GM19463 (cell line): ENCODE measurements around the gene NDUFV2.

ENCODE experiments used
- ATAC-seq: cut with Tn5 transposase; IDR thresholded peaks from one replicate; pipeline ENCODE4 v1.9.1; 2021; ENCODE audit warnings: mild to moderate bottlenecking, moderate library complexity; ENCODE audit not compliant: unreplicated experiment

The NDUFV2 gene

DNA sequence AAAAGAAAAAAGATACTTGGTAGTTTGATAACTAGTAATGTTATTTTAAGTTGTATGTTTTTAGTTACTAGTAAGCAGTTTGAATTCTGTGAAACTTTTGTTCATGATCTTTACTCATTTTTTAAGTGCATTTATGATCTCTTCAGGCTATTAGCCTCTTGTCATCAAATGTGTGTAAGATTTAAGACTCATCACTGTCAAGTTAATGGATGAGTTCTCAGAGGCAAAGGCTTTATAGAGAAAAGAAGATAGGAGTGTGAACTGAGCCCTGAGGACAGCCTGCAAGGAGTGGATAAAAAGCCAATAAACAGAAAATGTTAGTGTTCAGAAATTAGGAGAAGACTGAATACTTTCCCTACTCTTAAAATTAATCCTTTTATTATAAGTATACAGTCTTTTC lies 13.5 kb downstream of the NDUFV2 start:
- no peak for ATAC-seq

DNA sequence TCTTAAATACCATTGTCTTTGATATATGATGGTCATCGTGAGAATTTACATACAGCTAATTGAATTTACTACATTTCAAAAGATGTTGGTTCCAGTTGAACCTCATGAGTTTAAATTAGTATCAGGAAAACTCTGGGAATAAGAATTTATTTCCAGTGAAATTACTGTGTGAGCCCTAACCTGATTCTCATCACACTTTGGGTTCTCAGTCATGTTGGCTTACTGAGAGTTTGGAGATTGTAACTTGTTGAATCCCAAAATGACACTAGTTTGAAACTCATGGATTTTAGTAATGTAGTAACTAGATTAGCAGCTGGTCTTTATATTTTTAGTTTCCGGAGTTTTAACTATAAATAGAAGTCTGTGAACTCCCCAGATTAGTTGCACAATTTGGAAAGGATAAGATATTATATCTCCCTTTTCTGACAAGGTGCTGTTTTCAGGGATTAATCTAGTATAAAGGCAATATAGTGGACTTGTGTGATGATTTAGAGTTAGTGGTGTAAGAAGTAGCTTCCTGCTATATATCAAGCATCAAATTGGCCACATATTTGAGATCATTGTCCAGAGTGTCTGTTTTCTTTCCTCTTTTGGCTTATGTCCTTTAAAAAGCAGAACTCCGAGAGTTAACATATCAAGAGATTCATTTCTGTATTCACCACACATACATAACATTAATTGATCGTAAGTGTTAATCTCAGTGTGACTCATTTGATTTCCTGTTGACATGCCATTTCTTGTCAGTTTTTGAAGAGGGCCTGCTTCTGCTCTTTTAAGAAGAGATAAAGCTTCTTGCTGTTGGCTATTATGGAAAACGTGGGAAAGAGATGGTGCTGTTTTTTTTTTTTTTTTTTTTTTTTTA lies 15.7 kb downstream of the NDUFV2 start:
- ATAC-seq, result no peak

DNA sequence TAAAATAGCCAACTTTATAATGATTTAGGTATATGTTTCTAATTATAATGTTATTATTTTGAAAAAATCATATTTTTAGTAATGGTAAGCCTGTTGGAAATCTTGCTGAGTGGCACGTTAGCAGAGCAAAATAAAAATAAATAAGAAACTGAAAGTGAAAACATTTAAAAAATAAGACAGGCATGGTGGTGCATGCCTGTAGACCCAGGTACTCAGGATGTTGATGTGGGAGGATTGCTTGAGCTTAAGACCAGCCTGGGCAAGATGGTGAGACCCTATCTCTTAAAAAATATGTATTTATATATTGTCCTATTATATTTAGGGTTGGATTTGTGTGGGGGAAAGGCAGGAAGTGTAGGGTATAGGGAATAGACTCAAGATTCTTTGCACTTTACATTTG lies 18.3 kb downstream of the NDUFV2 start:
- no peak for ATAC-seq

DNA sequence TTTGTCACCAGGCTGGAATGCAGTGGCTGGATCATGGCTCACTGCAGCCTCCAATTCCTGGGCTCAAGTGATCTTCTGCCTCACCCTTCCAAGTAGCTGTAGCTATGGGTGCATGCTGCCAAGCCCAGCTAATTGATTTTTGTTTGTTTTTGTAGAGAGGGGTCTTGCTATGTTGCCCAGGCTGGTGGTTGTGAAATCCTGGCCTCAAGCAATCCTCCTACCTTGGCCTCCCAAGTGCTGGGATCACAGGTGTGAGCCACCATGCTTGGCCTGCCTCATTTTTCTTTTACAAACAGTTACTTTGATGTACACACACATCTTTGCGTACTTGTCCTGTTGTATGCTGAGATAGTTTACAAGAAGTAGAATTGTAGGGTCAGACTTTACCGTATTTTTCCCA lies 21.0 kb downstream of the NDUFV2 start:
- no peak for ATAC-seq

DNA sequence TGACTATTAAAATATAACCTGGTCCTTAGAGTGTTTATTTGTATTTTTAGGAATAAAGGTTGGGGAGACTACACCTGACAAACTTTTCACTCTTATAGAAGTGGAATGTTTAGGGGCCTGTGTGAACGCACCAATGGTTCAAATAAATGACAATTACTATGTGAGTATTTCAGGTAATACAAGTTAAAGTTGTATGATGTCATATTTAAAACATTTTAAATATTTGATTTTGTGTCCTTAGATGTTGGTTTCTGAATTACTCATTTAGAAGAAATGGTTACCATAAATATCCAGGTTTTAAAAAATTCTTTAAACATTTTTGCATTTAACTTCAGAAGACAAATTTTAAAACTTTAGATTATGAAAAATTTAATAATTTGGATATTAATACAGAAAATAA lies 22.3 kb downstream of the NDUFV2 start:
- ATAC-seq, result no peak

DNA sequence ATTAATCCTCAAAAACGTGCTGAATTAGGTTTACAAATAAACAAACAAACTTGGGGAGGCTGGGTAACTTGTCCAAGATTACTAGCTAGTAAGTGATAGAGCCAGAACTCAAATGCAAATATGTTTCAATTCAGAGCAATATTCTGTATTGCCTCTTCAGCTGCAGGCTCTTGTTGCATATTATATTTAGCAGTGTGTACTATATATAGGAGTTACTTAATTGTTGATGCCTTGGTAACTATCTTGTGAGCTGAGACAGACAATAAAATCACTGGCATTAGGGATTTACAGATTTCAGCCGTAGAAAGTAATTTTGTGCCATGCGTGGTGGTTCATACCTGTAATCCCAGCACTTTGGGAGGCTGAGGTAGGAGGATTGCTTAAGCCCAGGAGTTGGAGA lies 23.8 kb downstream of the NDUFV2 start:
- no peak for ATAC-seq

DNA sequence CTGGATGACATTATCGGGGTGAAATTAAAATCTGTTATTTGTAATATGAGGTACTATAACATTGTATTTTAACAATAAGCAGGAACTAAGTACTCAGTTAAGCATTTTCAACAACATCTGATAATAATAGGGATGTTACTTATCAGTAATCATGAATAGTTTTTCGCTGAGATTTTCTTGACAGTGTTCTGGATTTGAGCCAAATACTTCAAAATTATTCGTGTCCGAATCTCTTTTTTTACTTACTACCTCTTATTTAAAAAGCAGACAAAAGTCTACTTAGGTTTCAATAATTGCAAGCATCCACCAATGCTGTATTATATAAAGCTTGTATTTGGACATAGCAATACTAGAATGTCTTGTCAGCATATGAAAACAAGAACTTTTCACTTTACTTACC lies 27.7 kb downstream of the NDUFV2 start:
- no peak for ATAC-seq

DNA sequence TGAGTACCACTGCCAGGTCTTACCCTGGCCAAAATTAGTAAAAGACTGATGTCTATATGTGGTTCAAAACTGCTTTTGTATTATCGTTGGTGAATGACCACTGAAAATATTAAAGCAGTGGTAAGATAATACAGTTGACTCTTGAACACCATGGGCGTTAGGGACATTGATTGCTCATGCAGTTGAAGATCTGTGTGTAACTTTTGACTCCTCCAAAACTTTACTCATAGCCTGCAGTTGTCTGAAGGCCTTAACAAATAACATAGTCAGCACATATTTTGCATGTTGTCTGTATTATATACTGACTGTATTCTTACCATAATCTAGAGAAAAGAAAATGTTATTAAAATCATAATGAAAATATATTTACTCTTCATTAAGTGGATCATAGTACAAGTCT lies 28.3 kb downstream of the NDUFV2 start:
- ATAC-seq, result no peak

DNA sequence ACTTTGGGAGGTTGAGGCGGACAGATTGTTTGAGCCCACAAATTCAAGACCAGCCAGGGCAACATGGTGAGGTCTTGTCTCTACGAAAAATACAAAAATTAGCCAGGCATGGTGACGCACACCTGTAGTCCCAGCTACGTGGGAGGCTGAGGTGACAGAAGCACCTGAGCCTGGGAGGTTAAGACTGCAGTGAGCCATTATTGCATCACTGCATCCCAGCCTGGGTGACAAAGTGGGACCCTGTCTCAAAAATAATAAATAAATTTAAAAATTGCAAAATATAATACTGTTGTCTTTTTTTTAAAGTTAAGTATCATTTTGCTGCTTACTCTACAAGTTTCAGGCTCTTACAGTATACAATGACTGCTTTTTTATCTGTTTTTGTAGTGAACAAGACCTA lies 30.1 kb downstream of the NDUFV2 start:
- no peak for ATAC-seq

DNA sequence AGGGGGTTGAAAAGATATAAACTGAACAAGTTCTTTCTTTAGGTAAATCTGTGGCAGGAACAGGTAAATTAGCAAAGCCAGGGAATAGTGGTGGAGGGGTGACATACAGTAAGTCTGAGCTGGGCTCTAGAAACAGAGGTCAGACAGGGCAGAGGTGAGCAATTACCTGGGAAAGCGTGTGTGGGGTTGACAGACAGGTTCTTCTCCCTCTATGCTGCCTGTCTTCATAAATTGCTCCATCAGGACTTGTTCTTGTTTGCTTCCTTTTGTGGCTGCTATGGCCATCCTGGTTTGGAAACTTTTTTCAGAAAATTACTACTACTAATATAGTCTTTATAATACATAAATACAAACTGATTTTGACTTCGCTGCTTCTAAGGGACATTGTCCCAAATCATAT lies 30.7 kb downstream of the NDUFV2 start:
- ATAC-seq, result no peak

DNA sequence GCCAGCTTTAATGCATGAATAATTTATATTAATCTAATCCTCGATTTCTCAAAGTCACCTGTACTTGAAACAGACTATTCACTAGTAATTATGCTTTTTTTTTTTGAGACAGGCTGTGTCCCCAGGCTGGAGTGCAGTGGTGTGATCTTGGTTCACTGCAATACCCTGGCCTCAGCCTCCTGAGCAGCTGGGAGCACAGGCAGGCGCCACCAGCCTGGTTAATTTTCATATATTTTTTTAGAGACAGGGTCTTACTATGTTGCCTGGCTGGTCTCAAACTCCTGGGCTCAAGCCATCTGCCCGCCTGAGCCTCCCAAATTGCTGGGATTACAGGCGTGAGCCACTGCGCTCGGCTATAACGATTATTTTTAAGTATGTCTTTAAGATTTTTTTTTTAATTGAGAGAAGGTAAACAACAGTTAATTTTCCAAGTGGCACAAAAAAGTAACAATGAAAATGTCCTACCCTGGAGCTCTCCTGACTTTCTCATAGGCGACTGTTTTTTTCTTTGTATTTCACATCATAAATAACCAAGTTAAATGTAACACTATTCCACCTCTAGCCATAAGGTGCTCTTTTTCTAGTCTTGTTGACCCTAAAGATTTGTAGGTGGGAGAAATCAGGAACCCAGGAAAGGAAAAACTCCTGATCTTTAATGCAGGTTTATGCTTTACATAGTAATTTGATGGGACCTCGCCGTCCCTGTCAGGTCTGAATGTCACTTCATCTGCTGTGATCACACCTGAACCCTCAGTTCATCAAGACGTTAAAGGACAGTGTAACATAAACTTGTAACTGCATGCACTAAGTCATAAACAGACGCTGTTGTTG lies 32.8 kb downstream of the NDUFV2 start:
- no peak for ATAC-seq

DNA sequence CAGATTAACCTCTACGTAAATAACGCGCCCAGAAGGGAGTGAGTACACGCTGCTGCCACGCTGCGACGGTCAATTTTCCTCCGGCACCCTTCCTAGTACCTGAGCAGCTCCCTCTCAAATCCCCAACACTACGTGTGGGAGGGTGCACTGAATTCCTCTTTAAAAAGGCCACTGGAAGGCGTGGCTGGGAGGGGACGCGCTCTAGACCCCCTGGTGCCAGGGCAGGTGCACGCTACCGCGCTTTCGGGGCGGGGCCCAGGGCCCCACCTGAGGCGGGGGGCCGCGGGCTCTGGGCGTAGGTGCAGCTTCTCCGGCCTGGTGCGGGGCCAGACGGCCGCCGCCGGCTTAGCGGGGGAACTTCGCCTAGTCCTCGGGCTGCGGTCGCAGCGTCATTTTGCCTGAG lies 33.4 kb downstream of the NDUFV2 start:
- ATAC-seq, result peak; percentile 9

DNA sequence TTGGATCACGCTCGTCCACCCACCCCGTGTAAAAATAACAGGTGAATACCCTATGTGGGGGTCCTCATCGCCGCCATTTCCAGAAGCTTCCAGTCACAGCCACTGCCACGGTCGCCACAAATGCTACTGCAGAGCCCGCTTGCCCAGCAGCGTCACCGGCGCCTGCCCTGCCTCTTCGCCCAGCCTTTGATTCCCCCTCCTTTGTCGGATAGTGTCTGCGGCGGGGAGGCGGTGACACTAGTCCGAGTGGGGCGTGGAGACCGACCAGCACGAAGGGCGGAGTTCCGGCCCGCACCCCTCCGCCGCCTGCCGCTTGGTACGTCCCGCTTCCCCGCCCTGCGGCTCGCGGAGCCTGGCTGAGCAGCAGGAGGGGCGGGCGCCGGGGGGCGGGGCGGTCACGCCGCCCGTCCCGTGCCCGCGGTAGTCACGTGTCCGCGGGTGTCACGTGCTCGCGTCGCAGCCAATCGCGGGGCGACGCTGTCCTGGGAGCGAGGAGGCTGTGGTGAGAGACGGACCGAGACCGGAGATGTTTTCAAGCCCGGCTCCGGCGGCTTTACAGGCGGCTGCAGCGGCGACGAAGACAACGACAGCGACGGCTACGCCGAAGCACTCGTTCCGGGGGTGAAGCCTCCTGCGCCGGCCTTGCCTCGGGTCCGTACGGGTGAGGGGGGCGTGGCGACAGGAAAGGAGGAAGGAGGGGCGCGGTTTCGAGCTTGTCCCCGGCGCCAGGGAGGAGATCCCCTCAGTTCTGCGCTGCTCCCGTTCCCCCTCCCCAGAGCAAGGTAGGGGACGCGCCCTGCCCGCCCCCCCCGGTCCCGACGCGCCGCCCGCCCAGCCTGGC lies 34.0 kb downstream of the NDUFV2 start, which contains the start of gene ANKRD12:
TSS of gene ANKRD12 (plus strand) at position 467 of the 841 bp plus-strand sequence. CDS start 45,652 bp downstream, outside the sequence.
- ATAC-seq, result peak; percentile 67

DNA sequence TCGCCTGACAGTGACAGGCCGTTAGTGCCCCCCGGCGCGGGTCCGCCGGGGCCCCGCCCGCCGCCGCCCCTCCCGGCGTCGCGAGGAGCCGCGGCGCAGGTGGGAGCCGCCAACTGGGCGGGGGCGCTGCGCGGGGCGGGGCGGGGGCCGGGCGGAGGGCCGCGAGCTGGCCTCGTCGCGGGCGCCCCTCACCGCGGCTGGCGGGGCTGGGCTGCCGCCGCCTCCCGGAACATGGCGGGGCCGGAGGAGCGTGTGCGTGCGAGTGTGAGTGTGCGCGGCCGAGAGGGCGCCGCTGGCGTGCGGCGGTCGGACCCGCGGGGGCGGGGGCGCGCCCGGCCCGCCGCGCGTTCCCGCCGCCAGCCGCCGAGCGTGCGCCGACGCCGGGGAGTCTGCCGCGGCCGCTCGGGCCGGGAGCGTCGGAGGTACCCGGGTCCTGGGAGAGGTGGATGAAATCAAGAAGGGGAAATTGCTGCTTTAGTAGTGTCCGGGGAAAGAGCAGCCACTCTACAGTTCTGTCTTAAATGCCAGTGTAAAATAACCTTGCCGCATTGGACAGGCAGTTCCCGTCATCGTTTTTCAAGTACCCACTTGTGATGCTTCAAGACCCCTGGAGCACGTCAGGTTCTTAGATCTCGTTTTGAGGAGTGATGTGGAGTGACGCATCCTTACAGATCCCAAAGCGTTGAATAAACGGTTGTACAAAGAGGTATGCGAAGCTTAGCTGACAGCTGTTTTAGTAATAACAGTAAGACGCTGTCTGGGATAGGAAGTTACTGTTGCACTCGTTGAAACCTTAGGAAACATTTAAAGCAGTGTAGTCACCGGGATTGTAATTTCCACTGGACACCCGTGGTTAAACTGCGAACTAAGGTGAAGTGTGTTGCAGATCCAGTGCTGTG lies 34.9 kb downstream of the NDUFV2 start:
- ATAC-seq, result peak; percentile 33

DNA sequence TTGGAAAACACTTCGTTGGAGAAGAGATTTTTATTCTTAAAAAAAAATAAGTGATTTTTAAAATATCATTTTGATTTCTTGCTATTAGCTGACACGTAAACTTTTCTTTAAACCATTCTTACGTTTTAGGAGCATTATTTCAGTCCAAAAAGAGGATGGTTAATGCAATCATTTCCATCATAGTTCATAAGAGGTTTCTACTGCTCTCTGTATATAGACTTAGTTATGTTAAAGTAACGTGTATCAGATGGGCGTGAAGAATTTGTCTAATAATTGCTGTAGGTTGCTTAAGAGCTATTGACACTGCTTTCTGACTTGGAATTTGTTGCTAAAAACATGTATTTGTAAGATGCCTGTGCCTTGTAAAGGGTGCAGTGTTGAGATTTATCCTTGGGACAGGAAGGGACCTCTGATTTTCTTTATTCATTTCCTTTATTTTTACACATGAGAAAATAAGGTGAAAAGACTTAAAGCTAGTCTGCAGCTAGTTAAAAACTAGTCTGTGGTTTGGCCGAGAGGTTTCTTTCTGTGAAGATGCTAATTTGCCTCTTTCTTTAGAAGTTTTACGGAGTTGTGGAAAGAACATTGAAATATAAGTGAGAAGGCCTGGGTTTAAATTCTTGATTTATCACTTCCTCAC lies 37.0 kb downstream of the NDUFV2 start:
- no peak for ATAC-seq

DNA sequence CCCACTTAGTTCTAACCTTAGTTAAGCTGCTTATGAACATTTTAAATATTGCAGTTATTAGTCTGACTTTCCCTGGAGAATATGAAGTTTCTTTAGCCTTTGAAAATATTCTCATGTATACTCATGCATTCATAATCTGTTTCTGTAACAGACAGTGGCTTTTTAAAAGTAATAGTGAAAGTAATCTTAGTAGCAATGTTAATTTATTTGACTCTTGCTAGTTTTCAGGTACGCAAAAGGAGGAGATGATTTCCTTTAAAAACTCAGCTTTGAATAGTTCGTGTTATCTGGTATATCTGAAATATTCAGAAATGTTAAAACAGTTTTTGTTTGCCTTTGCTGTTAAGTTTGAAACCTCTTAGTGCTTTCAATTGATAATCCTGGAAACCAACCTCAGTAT lies 37.9 kb downstream of the NDUFV2 start:
- ATAC-seq, result no peak

DNA sequence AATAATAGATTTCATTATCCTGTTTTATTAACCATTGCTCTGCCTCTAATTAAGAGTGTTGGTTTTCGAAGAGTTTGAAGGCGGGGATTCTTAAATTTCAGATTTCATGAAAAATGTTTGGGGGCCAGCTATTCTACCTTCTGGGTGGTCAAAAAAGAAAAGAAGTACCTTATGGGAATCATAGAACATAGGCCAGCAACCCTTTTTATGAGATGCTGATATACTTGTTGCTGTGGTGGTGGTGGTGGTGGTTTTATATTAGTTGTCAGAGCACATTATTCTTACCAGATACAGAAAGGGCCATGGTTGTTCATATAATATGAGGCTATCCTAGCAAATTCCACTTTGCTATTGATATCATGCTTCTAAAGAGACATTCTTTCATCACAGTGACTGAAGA lies 38.5 kb downstream of the NDUFV2 start:
- ATAC-seq, result no peak

DNA sequence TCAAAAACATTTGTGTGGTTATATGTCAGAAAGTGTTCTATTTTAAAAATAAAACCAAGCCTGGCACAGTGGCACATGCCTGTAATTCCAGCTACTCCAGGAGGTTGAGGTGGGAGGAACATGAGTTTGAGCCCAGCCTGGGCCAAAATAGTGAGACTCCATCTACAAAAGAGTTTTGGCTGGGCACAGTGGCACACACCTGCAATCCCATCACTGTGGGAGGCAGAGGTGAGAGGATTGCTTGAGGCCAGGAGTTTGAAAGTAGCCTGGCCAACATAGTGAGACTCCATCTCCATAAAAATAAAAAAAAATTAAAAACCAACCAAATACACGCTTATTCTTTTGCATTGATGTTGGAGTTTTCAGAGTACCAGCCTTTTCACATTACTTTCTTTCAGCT lies 43.7 kb downstream of the NDUFV2 start:
- ATAC-seq, result no peak

DNA sequence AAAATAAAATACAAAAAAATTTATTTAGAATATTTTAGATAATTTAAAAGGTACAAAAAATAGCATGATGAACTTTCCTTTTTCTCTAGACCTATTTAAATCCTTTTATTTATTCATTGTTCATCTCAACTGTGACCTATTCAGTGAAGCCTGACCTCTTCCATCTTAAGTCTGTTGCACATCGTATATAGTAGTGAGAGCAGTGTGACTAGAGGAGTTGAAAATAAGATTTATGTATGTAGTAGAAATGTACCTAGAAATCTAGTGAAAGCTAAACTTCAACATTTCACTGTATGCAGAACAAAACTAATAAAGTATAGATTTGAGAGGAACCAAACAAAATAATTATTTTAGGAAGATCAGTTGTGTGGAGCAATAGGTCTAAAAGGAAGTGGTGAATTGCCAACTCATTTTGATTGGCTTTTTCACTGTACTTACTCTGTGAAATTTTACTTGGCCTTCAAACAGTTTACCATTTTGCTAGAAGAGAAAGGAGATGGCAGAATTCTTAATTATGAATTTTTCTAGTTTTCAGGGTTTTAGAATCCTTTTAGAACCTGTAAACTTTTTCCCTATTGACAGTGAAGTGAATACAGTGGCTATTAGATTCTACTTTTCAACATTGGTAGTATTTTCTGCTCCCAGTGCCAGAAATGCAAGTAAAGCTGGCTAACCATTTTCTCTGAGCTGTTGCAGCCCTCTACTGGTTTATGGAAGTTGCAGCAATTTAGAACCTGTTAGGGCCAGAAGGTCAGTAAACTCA lies 45.1 kb downstream of the NDUFV2 start:
- peak; percentile 49 for ATAC-seq
